Measurements from ENCODE around the gene PRKCH. TPM values are rescaled to one million over a fixed set of nuclear protein-coding genes. Genes with fewer than 3 reads are reported as not detected.
"Not testable (repeated sequence)": the region's sequence is repeated elsewhere in the genome, so short reads cannot be mapped to it uniquely, and the experiment has no call there.

Gene PRKCH
- total RNA-seq, 1 donor from 2014 or later = 6.6 TPM

DNA sequence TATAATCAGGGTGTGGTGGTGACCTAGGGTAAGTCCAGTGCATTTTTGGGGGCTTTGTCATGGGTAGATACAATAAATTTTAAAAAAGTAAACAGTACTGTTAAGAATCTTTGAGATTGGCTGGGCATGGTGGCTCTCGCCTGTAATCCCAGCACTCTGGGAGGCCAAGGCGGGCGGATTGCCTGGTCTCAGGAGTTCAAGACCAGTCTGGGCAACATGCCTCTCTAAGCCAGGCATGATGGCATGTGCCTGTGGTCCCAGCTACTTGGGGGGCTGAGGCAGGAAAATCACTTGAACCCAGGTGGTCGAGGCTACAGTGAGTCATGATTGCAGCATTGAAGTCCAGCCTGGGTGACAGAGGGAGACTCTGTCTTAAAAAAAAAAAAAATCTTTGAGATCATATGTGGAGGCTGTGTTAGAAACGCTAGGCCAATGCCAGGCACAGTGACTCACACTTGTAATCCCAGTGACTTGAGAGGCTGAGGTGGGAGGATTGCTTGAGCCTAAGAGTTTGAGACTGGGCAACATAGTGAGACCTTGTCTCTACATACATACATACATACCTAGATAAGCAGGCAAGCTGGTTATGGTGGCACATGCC, 67.7 kb downstream of the PRKCH start:
- peak; percentile 20 for DNase-seq (ENCODE audit: low read depth)

DNA sequence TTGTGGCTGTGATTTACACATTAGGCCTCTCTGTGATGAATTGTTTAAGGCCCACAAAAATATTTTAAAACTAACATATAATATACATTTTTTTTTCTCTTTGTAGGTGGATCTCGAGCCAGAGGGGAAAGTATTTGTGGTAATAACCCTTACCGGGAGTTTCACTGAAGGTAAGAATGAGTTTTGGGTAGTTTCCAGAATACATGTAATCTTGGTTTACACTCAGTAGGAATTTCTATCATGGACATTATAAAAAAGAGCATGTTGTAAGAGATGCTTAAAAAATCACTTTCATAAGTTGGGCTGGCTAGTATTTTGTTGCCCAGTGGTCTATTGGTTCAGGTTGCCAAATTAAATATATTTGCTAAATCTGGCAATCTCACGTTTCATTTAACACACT, 69.7 kb downstream of the PRKCH start:
- DNase-seq (ENCODE audit: low read depth) = no peak

DNA sequence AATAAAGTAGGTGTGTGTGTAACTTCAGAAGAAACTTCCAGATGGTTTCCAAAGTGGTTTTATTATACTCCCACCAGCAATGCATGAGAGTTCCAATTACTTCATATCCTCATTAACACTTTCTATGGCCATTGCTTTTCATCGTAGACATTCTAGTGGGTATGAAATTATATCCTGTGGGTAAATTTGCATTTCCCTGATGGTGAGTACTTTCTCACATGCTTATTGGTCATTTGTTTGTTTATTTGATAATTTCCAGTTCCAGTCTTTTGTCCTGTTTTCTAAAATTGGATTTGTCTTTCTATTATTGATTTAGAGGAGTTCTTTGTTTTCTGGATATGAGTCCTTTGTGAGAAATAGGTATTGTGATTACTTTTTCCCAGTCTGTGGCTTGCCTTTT, 70.9 kb downstream of the PRKCH start:
- no peak for DNase-seq (ENCODE audit: low read depth)

DNA sequence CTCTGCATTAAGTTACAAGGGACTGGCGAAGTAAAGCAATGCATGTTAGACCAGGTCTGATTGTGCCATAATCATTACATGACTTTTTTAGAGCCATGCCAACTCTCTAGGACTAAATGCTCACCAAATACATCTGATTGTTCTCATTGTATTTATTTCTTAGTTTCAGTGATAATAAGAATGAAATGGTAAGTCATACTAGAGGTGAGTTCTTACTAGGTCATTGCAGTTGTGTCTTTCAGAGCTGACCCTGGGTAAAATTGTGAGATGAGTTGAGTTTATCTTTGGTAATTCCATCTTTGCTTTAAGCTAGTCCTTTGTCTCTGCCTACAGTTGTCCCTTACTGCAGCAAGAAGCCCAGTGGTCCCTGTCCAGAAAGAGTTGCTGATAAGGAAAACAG, 73.2 kb downstream of the PRKCH start:
- DNase-seq (ENCODE audit: low read depth) = no peak

DNA sequence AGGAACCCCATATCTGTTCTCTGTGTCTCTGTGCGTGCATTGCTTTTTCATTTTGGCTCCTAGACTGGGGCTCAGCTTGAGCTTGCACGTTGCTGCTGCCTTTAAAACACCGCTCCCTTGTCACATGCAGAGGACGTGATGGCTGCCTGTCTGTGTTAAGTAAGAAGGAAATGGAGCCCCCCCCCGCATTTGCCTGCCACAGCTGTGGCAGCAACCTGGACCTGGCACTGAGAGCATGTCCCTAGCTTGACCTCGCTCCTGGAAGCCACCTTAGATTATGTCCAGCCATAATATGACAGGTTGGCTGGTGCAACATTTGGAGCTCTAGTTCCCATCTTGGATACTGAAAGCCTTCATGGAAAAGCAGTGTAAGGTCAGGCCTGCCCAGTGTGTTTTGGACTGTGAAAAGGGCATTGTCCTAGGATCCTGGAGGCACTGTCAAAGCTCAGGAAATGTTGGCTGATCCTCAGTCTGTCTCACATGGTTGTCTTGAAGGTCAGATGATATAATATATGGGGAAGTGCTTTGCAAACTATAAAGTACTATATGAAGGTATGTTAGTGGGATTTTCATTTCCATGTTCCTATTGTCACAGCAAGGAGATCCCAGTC, 73.8 kb downstream of the PRKCH start:
- no peak for DNase-seq (ENCODE audit: low read depth)

DNA sequence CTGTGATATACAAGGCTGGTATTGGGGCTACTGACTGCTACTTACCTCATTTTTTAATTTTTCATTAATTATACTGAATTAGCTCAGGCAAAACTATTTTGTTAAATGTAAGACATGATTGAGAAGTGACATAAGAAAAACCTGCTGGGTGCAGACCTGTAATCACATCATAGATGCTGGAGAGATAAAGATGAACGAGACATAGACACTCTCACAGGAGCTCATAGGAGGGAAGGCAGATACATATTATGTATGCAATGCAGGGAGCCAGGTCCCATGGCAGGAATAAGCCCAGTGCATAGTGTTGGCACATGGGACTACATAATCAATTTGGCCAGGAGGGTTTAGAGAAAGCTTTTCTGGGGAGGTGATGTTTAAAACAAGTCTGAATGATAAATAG, 74.9 kb downstream of the PRKCH start:
- no peak for DNase-seq (ENCODE audit: low read depth)

DNA sequence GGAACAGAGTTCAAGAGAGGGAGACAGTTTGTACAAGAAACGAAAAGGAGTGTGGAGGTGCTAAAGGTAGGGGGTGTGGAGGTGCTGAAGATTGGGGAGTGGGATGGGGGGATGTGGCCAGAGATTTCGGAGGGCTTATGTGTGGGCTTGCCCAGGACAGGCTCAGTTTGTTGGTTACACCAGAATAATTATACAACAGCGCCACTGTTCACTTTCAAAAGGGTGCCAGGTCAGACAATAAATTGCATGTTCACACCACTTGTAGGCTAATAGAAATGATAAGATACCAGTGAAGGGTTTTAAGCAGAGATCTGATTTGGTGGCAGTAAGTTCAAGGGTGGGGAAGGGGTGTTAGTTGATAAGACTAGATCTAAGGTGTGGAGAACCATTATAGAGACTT, 75.3 kb downstream of the PRKCH start:
- DNase-seq (ENCODE audit: low read depth) = no peak

DNA sequence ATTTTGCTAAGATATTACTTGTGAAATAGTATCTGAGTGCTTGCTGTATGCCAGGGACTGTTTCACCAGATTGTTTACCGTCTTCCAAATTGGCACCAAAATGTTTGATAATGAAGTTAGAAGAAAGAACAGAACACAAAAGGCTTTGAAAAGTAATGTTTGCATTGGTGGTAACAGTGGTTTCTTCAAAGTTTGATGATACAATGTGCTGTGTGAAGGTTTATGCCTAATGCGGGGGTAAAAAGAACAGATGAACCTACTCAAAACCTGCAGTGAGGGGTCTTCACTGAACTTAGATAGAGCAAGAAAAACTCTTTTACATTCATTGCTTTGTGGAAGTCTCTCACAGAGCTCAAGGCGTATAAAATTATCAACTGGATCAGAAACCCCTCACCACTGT, 76.2 kb downstream of the PRKCH start:
- DNase-seq (ENCODE audit: low read depth) = no peak

DNA sequence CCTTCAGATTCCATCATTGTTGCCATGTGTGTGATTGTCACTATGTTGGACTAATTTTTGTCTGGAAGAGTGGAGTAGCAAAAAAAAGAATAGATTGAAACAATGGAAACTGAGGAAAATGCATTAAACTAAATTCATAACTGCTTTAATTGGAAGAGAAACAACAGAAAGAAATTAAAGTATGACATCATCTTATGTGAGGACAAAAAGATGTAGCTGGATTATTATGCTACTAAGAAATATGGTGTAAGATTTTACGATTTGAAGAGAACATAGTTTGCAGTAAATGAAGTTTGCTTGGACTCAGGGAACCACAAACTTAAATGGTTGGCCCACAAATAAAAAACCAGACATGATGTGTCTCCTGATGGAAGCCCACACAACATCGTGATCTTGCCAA, 76.8 kb downstream of the PRKCH start:
- no peak for DNase-seq (ENCODE audit: low read depth)

DNA sequence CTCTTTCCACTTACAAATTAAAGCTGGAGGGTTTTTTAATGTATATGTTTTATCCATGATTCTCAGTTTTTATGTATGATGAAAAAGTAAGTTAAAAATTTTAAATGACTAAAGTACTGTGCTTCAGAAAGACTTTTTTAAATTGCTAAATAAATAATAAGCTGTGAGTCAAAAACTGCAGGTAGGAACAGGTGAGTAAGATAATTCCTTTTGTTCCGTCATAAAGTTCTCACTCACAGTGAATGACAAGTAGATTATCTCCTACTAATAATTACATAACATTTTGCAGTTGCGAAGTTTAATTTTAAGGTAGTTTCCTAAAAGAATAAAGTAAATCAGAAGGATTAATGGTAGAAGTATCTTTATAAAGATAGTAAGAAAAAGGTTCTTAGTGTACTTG, 78.0 kb downstream of the PRKCH start:
- no peak for DNase-seq (ENCODE audit: low read depth)

DNA sequence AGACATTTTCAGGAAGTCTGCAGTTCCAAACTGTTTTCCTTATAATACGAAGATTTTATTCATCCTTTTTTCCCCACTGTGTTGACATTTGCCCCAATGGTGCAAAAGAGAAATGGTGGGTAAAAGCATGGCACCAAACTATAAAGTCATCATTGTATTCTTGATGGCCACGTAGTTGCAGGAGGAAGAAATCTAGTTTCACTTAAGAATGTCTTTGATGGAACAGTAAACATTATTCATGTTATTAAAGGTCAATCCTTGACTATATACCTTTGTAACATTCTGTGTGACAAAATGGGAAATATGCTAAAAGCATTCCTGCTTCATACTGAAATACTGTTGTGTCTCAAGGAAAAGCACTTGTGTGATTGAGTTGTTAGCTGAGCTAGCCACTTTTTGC, 80.1 kb downstream of the PRKCH start:
- DNase-seq (ENCODE audit: low read depth) = no peak

DNA sequence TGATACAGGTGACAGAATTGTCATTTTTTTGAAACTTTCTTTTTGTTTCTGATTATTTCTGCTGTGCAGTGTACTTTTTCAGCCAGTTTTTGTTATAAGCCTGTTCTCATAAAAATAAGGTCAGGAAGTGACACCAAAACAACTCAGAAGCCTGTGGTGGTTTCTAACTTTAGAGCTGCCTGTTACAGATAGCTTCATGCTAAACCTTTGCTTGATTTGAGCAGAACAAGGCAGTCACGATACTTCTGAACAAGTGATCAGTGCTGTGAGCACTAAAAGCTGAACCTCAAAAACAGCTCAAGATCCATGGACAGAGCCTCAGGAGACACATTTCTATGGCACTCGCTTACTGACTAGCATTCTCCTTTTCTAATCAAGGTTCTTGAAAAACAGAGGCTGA, 82.0 kb downstream of the PRKCH start:
- no peak for DNase-seq (ENCODE audit: low read depth)

DNA sequence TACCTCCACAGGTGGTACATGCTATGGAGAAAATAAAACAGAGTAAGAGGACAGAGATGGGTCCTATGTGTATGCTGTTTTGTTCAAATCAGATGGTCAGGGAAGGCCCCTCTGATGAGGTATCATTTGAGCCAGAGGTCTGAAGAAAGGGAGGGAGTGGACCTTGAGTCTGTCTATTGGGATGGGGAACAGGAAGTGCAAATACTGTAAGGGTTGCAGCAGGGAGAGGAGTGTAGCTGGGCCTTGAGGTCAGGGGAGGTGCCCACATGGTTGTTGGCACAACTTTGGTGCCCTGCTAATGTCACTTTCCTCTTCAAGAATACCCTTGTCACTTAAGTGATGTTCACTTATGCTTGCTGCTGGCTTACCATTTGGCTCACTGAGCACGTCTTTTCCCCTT, 83.3 kb downstream of the PRKCH start:
- DNase-seq (ENCODE audit: low read depth) = no peak

DNA sequence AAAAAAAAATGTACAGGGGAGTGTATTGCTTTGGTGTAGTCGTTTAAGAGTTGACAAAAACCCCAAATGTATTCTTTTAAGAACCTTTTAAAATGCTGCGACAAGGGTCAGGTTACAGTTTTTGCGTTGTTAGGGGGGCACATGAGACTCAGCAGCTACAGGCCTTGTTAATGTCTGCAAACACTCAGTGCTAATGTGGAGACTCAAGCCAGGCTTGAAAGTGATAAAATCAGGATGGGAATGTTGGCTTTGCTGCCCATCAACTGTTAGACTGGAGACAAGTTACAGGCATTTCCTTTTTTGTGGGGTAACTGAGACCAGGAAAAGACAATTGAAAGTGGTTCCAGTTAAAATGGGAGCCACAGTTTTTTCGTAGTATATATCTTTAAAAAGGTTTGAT, 84.8 kb downstream of the PRKCH start:
- DNase-seq (ENCODE audit: low read depth) = no peak

DNA sequence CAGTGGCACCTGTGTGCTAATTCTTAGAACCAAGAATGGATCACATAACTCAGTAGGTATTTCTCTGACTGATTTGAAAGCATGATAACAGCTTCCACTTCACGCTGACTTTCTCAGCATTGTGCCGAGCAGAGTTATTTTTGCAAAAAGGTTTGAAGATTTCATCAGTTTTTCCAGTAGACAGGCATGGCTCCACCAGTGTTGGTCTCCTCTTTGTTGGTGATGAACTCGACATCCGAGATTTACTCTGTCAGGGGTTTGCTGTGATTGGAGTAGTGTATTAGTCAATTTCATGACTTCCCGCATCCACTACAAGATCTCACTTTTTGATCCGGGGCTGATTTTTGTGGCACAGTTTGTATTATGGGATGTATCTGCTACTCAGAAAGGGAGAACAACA, 85.3 kb downstream of the PRKCH start:
- no peak for DNase-seq (ENCODE audit: low read depth)

DNA sequence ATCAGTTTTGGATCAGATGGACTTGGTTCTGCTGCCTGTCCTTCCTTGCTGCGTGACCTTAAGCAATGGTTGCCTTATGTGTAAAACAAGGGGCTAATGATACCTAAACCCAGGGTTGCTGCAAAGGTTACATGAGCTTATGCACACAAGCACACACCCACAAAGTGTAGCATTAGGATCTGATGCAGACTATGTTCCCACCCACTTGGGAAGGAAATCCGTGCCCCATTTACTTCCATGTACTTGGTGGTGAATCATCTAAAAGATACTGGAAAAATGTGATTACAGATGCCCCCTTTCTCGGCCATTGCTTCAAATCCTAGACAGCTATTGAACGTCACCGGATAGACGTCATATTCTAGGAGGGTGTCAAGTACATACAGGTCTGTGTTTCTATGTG, 87.1 kb downstream of the PRKCH start:
- no peak for DNase-seq (ENCODE audit: low read depth)

DNA sequence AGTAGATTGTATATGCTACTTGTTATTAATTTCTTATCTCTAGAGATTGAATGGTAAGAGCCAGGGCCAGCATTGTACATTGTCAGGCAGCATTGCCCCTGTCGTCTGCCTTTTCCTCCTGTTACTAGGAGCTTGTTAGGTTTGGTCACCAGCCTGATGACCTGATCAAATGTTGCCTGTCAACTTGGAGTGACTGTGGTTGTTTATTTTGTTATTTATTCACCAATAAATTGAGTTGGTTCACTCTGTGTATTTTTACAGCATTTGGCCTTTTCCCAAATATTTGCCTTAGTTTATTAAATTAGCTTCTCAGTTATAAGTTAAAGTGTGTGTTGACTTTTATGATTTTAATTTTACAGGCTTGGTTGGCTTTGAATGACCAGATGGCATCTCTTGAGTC, 88.4 kb downstream of the PRKCH start:
- DNase-seq (ENCODE audit: low read depth) = no peak

DNA sequence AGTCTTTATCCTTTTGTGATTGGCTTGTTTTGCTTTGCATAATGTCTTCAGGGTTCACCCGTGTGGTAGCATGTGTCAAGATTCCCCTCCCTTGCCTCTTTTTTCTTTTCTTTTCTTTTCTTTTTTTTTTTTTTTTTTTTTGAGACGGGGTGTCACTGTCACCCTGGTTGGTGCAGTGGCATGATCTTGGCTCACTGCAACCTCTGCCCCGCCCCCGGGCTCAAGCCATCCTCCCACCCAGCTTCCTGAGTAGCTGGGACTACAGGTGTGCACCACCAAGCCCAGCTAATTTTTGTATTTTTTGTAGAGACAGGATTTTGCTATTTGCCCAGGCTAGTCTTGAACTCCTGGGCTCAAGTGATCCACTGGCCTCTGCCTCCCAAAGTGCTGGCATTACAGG, 94.6 kb downstream of the PRKCH start:
- not testable (repeated sequence) for DNase-seq (ENCODE audit: low read depth)

DNA sequence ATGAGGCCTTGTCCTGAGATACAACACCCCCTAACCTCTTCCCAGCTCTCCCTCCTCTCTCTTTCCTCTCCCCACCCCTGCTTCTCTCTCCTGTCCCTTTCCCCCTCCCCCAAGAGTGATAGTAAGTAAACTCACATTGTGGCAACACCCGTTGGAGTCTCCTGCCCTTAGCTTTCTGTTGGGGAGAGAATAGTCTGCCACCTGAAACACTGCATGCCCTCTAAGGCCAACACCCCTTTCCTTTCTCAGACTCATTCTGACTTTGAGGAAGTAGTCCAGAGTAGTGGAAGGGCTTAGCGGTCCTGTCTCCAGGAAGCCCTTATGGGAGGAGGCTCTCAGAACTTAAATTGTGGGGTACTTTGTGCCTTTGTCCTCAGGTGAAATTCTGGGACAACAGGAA, 95.2 kb downstream of the PRKCH start:
- DNase-seq (ENCODE audit: low read depth) = no peak

DNA sequence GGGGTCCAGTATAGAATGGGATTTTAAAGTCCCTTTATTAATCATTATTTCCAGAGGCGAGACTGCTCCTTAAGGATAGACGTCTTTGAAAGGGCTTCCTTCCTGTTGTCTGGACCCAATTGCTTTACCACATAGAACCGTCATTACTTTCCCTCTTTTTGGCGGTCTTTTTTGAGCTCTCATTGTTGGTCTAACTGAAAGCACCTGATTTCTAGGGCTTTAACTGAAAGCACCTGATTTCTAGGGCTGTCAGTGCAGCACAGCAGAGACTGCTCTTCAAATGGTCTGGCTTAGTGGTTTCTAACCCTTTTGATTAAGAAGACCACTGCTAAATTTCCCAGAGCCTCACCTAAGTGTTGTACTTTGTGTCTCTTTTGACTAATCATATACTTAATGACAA, 95.8 kb downstream of the PRKCH start:
- DNase-seq (ENCODE audit: low read depth) = no peak

DNA sequence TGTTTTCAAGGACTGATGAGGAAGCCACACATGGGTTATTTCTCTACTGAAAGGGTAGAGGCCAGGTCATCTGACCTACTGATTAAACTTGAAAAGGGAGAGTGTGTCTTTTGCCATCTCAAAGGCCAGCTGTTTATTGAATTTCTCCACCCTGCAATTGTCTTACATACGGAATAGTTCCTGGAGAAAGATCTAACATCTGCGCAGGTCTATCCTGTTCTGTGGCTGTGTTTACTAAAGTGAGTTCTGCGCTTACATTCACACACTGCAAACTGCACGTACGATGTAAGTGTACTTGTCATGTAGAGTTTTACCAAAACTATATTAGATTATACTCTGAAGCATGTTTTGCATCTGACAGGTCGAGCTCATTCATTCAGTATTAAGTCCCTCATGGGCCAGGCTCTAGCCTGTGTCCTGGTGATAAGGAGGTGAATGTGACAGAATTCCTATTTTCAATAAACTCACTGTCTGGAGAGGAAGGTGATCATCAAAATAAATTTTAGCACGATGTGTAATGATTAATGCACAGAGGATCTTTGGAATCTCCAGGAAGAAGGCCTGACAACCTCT, 96.6 kb downstream of the PRKCH start:
- no peak for DNase-seq (ENCODE audit: low read depth)

DNA sequence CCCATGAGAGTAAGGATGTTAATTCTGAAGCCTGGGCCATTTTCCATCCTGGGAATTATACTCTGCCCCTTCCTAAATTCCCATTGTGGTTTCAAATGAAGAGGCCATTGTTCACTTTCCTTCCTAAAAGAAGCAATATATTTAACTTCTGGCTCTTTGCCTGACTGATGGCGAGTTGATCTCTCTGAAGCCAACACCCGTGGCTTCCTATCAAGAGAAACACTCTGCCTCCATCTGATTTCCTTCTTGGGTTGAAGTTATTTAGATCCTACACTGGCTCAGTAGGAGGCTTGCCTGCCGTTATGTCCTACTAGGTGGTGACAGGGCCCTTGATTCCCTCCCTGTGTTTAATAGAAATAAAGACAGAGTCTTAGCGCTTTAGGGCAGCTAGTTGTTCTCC, 97.4 kb downstream of the PRKCH start:
- no peak for DNase-seq (ENCODE audit: low read depth)

DNA sequence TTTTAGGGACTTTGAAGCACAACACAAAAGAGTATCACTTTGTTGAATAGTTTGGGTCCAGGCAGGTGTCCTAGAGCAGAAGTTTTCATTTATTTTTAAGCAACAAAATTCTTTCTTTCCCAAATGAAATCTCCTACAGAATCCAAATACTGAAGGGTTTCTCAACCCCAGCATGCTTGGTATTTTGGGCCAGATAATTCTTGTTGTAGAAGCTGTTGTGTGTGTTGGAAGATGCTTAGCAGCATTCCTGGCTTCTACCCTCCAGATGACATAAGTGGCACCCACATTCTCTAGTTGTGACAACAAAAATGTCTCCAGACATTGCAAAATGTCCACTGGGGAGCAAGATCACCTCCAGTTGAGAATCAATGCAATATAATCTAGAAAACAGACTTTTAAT, 97.8 kb downstream of the PRKCH start:
- no peak for DNase-seq (ENCODE audit: low read depth)

DNA sequence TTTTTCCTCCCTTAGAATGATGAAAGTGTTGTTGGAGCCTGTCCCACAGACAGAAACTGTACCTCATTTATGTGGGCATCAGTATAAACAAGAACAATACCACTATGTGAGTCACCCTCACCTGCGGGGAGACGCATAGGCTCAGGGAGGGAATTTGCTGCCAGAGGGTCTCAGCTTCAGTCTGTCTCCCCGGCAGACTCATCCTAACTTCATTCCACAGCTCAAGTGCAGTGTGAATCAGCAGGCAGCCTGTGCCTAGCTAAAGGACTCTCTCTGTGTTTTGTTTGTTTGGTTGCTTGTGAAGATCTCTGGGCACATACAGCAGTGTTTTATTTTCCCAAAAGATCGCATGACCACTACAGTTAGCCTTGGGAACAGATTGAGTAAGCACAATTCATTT, 98.9 kb downstream of the PRKCH start:
- DNase-seq (ENCODE audit: low read depth) = peak; percentile 43

All from renal cortical epithelial cell (primary cell).